Breast epithelium (tissue), 4 donors: ENCODE measurements around the gene CHST8. TPM values are rescaled to one million over a fixed set of nuclear protein-coding genes. Genes with fewer than 3 reads are reported as not detected.
A peak's percentile ranks its signal among the peaks of the same experiment; 100 is the strongest.

ENCODE experiments used
- DNase-seq, 2 donors: peaks; one replicate each; pipeline ENCODE4 v3.0.0-alpha.2; 2019; ENCODE audit warnings: low spot score in 2 of 2
- H3K27ac ChIP-seq, 2 donors: fragments of 200-600 bp; sonication (generic) in 1 of 2; one replicate each; pipeline ENCODE4 v1.5.1; 2016 to 2019; ENCODE audit warnings: mild to moderate bottlenecking in 1 of 2
- H3K27me3 ChIP-seq, 2 donors: fragments of 200-600 bp; sonication (generic) in 1 of 2; one replicate each; pipeline versions ENCODE4 v1.5.1 to v1.6.0; 2017 to 2019; ENCODE audit warnings: control low read depth in 1 of 2, mild to moderate bottlenecking in 1 of 2
- H3K36me3 ChIP-seq: fragments of 200-600 bp; one replicate; pipeline ENCODE4 v1.5.1; 2019
- H3K4me1 ChIP-seq, 2 donors: fragments of 200-600 bp; sonication (generic); one replicate each; pipeline ENCODE4 v1.5.1; 2016 to 2019; ENCODE audit warnings: control low read depth in 1 of 2
- H3K4me3 ChIP-seq, 3 donors: fragments of 200-600 bp; sonication (generic); 1 replicate in 2 of 3; 2 replicates in 1 of 3; pipeline ENCODE4 v1.5.1; 2016 to 2019; ENCODE audit warnings: mild to moderate bottlenecking in 3 of 3, moderate library complexity in 2 of 3
- H3K9me3 ChIP-seq, 2 donors: fragments of 200-600 bp; sonication (generic) in 1 of 2; one replicate each; pipeline ENCODE4 v1.5.1; 2016 to 2019; ENCODE audit warnings: control low read depth in 1 of 2
- POLR2A ChIP-seq: fragments of 450-650 bp; IDR thresholded peaks from one replicate; pipeline ENCODE4 v1.6.1; 2016; ENCODE audit warnings: antibody characterized with exemption, mild to moderate bottlenecking, moderate library complexity
- POLR2AphosphoS5 ChIP-seq, 3 donors: sonication (generic); formaldehyde crosslinking; IDR thresholded peaks; one replicate each; pipeline ENCODE4 v1.6.1; 2017; ENCODE audit warnings: antibody characterized with exemption in 3 of 3
- intact Hi-C: fragments of 100-400 bp; cut with DNase I; formaldehyde crosslinking; loops from one replicate; pipeline ENCODE4 v1.15.1; 2023; ENCODE audit warnings: low total_unique reads
- total RNA-seq, 3 donors: library from RNA; depleted of rRNA; stranded (reverse); fragments of >200 nt; gene quantifications; one replicate each; pipeline ENCODE4 v1.1.0, GENCODE V29; 2016
- TF ChIP-seq, protein P1 (sequence below), 3 donors: fragments of 450-650 bp; IDR thresholded peaks; one replicate each; pipeline ENCODE4 v1.5.1; 2016 to 2017; ENCODE audit warnings: antibody characterized with exemption in 3 of 3, mild to moderate bottlenecking in 3 of 3, moderate library complexity in 3 of 3

CHST8 gene
- total RNA-seq, 3 donors from 2014 or later: 0.16 to 14.1 (median 1.6) TPM

DNA sequence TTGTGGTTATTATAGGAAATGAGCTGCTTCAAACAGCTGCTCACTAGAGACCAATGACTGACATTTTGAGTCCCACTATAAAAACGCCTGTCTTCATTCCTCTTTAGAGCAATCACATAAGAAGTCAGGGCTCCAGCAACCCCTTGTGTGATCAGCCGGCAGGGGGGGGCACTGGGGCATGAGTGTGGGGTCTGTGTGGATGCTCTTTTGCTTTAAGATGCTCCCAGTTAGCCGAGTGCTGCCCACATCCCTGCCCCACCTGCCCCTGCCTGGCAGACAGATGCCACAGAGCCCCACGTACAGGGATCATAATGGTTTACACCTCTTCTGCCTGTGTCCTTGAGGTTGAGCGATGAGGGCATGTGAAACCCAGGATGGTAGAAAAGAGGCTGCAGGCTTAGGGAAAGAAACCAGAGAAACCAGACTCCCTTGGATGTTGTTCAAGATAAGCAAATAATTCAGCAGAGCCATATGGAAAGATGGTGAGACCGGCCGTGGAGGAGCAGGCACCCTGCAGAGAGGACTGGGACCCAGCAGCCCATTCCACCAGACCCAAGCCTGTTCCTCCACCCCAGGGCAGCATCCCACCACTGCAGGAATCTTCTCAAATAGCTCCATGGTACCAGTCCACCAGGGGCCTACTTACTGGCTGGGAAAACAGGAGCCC, 55.4 kb downstream of the CHST8 start:
- Histone ChIP-seq H3K4me1 (no peaks in the 10 kb centered on the region), H3K27ac (no peak overlapping the region), H3K9me3 (no peaks in the 10 kb centered on the region), H3K36me3 (no peaks in the 10 kb centered on the region), H3K4me3 (no peak overlapping the region), H3K27me3 (peaks cover 0 to 43% of the 10 kb centered on the region in 2 donors)
- no peak for DNase-seq
- TF ChIP-seq POLR2AphosphoS5 (IDR thresholded peaks at IDR 0.05): no peak
- intact Hi-C loops: no loop called here

DNA sequence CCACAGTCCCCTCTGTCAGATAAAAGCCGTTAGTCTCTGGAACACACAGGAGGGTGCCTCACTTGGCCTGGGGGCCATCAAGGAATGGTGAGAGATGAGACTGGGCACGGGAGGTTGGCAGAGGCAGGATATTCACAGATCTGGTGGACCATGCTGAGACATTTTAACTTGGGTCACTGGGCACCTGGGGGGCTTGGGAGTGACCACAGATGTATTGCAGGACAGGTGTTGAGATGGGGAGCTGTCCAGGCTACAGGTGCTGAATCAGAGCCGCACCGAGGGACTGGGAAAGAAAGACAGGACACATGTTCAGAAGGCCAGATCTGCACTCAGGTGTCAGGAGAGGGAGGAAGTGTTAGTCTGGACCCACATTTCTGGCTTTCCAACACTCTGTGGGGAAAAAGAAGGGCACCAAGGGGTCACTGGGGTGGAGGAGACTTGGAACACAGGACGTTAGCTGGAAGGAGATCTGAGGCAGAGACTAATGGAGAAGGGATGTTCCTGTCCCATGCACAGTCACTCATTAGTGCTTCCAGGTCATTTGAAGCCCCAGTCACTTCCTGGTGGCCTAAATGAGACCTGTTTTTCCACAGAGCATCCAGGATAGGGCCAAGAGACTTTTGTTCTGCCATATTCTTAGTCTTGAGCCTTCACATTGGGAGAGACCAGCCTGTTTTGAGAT, 56.1 kb downstream of the CHST8 start:
- no peaks in the 10 kb centered on the region for H3K4me1 ChIP-seq
- intact Hi-C loops: no loop called here
- no peaks in the 10 kb centered on the region for H3K36me3 ChIP-seq
- H3K4me3 ChIP-seq: no peak overlapping the region
- no peak for DNase-seq
- no peaks in the 10 kb centered on the region for H3K9me3 ChIP-seq
- H3K27me3 ChIP-seq: peaks cover 0 to 45% of the 10 kb centered on the region in 2 donors
- H3K27ac ChIP-seq: no peak overlapping the region
- TF ChIP-seq POLR2AphosphoS5 (IDR thresholded peaks at IDR 0.05) (no peak), POLR2A (no peak)
- TF ChIP-seq, protein P1, sequence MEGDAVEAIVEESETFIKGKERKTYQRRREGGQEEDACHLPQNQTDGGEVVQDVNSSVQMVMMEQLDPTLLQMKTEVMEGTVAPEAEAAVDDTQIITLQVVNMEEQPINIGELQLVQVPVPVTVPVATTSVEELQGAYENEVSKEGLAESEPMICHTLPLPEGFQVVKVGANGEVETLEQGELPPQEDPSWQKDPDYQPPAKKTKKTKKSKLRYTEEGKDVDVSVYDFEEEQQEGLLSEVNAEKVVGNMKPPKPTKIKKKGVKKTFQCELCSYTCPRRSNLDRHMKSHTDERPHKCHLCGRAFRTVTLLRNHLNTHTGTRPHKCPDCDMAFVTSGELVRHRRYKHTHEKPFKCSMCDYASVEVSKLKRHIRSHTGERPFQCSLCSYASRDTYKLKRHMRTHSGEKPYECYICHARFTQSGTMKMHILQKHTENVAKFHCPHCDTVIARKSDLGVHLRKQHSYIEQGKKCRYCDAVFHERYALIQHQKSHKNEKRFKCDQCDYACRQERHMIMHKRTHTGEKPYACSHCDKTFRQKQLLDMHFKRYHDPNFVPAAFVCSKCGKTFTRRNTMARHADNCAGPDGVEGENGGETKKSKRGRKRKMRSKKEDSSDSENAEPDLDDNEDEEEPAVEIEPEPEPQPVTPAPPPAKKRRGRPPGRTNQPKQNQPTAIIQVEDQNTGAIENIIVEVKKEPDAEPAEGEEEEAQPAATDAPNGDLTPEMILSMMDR (IDR thresholded peaks at IDR 0.05): no peak

DNA sequence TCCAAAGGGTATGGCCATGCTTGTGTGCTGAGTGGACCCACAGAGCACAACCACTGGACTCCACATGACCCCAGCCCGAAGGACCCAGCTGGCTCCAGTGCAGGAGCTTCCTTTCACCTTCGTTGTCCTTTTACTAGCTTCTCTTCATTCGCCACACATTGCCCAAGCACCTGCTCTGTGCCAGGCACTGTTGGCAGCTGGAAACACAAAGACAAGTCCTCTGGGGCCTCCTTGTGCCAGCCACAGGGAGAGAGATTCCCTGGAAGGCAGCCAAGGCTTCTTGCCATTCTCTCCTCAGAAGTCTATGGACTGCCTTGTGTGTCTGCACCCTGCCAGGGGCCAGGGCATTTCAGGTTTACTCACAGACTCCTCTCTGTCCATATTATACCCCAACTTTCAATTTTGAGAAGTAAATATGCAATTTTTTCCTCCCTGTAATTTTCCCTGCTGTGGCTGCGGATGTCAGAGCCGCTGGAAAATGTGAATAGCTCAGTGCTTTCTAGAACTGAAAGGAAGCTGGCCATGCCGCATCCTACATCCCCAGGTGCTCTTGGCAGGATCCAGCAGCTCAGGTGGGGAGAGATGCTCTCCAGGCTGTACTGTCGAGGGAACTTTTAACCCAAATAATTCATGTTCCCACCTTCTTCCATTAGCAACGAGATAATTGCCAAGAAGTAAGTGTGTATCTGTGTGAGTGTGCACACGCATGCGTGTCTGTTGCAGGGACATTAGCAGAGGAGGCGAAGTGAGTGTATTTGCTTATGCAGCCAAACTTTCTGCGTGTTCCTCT, 57.2 kb downstream of the CHST8 start:
- H3K36me3 ChIP-seq: no peaks in the 10 kb centered on the region
- TF ChIP-seq POLR2A: no peak
- TF ChIP-seq, protein P1 (IDR thresholded peaks at IDR 0.05): no peak
- no peak for TF ChIP-seq POLR2AphosphoS5 (IDR thresholded peaks at IDR 0.05)
- peak; percentile 27 to 43 for DNase-seq
- no peak overlapping the region for H3K27ac ChIP-seq
- H3K27me3 ChIP-seq: peaks cover 0 to 45% of the 10 kb centered on the region in 2 donors
- no peaks in the 10 kb centered on the region for H3K4me1 ChIP-seq
- intact Hi-C loops: no loop called here
- no peaks in the 10 kb centered on the region for H3K9me3 ChIP-seq
- no peak overlapping the region for H3K4me3 ChIP-seq

DNA sequence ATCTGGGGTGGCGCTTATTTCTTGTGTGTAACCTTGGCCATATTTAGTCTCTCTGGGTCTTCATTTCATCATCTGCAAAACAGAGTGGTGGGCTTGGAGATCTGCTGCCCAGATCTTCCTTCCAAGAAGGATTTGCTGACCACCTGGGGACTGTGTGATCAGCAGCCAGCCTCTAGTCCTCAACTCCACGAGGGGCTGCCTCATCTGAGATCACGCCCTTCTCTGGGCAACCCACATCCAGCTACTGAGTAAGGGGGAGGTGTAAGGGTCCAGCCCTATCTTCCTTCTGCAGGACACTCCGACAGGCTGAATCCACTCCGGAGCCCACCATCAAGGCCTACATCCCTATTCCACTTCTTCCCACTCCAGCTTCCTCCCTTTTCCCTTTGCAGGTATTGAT, 57.9 kb downstream of the CHST8 start:
- TF ChIP-seq POLR2A: no peak
- H3K27me3 ChIP-seq: peaks cover 0 to 45% of the 10 kb centered on the region in 2 donors
- intact Hi-C loops: no loop called here

DNA sequence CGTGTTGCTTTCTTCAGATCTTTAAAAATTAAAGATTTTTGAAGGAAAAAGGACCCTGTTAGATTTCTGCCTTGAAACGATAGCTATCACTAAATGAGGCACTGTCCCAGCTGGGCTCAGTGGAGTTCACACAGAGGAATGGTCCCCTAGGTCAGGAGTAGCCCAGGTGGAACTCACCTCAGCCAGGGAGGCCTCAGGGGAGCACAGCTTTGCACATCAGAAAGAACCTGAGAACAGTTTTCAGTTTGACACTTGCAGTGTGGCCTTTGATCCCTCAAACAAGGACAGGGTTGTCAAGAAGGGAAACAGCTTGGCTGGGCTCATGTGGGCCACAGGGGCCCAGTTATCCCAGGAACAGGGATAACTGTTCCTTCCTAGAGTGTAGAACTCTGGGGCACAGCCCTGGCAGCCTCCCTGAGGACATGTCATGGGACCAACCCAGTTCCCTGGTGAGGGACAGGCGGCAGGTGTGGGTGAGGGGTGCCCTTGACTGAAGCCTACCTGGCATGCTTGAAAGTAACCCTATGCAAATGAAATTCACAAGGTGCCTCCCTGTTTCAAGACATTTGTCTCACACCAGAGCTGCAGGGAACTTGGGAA, 59.4 kb downstream of the CHST8 start:
- Histone ChIP-seq H3K36me3 (no peaks in the 10 kb centered on the region), H3K9me3 (no peaks in the 10 kb centered on the region), H3K27me3 (peaks cover 0 to 49% of the 10 kb centered on the region in 2 donors), H3K4me3 (no peak overlapping the region), H3K27ac (no peak overlapping the region), H3K4me1 (no peaks in the 10 kb centered on the region)
- peak in 1 of 2 donors; percentile 9 for DNase-seq
- intact Hi-C loops: no loop called here
- no peak for TF ChIP-seq POLR2AphosphoS5 (IDR thresholded peaks at IDR 0.05)
- TF ChIP-seq, protein P1 (IDR thresholded peaks at IDR 0.05): no peak
- TF ChIP-seq POLR2A: no peak

More for the DNA sequence above, 57.9 kb downstream of the CHST8 start:
- DNase-seq: peak in 1 of 2 donors; percentile 41
- Histone ChIP-seq H3K4me3 (no peak overlapping the region), H3K36me3 (no peaks in the 10 kb centered on the region), H3K27ac (no peak overlapping the region), H3K9me3 (no peaks in the 10 kb centered on the region), H3K4me1 (no peaks in the 10 kb centered on the region)
